ENCODE measurements around the gene C1QTNF1.
"Not testable (repeated sequence)": the region's sequence is repeated elsewhere in the genome, so short reads cannot be mapped to it uniquely, and the experiment has no call there.

Gene C1QTNF1

DNA sequence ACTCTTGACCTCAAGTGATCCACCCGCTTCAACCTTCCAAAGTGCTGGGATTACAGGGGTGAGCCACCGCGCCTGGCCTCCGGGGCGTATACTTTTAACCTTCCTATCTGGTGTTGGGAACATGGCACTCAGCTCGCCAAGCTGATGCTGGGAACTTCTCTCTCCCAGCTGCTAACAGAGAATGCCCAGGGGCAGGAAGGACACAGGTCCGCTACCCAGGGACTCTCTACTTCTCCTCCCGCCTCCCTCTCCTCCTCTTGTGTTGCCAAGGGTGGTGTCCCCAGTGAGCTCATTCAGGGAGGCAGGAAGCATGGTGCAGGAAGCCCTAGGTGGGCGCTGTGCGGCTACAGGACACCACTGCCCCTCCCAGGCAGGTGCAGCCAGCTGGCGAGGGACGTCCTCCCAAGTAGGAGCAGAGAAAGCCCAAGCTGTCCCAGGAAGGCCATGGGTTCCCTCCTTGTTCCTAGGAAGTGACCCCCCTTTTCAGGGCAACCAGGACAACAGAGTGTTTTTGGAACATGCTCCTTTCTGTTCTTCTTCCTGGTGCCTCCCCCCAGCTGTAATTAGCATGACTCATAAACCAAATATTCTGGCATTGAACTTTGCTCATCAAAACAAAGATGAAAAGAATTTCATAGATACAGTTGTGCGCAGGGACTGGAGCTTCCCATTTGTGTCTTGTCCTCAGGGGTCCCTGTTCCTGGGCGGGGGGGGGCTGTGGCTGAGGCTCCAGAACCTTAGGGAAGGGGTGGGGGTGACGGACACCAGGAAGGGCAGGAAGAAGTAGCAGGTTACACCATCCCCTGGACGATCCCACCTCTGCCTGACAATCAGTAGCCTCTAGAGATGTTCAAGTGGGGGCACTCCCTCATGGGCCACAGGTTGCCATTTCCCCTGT, 2.7 kb downstream of the C1QTNF1 start:
- no peak for DNase-seq

DNA sequence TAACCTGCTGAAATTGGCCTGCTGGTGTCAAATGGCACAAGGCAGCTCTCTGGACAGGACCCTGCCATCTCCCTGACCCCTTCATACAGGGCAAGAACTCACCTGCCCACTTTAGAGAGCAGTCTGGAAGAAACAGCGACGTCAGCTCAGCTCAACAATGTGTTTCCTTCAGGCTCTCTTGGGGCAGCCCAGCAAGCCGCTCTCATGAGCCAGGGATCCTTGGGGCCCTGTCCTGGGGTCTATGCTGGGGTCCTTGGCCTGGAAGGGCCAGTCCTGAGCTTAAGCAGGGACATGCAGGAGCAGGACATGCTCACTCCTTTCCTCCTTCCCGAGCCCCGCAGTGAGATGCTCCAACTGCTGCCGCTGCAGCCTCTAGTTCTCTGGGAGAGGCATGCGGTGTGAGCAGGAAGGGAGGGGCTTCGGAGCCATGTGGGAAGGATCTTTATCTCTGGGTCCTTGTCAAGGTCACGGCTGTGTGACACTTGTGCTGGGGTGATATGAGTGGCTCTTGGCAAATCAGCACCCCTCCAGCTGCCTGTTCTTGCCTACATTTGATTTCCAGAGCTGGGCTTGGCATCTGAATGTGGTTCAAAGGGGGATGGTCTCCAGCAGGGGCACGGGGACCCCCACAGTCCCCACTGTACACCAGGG, 3.4 kb downstream of the C1QTNF1 start:
- no peak for DNase-seq

DNA sequence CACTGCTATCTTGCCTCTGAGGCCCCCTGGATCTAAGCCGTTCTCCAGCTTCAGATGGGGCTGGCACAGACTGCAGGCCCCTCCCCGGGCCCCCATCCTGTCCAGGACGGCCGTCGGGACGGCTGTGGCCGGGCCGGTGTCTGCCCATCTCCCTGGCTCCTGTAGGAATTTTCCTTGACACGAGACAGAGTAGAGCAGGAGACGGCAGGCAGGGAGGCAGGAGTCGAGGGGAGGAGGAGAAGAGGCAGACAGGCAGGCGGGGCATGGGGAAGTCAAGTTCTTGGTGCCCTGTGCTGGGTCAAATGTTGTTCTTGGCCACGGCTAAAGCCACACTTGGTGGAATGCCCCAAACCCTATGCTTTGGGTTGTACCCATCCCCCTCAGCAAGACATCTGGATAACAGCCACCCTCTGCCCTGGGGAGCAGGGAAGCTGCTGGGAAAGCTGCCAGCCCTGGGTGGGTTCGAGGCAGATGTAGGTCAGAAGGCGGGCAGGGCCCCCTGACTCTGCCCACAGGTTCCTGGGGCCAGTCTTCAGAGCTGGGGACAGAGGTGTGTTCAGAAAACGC, 4.0 kb downstream of the C1QTNF1 start:
- DNase-seq, result no peak

DNA sequence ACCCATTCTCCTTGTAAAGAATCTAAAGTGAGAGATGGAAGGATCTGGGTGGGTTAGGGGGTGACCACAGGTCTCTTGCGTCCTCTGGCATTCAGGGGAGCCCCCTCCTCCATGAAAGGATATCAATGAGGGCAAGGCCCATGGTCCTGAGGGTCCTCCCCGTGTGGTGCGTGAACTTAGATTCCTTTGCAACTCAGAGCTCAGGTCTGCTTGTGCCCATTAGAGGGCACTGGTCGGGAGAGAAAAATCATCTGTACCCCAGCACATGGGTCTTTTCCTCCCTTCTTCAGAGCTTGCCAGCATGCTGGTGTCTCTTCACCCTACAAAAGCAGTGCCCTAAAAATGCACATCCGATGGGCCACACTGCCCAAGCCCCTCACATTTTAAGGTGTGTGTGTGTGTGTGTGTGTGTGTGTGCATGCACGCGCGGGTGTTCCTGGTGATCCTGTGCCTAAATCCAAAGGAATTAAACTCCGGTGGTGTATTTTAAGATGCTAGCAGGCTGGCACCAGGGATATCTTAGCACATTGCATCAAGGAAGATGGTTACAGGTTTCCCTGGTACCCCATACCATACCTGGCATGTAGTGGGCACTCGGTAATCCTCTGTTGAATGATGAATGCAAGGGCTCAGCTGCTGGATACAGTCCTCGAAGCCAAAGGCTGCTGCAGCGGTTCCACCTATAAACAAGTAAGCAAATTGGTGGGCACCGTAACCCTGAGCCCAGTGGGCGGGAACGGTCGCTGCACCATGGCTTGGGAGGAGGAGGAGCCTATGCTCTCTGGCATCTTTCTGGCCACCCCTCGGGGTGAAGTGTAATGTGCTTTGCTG, 4.7 kb downstream of the C1QTNF1 start:
- DNase-seq, result no peak

DNA sequence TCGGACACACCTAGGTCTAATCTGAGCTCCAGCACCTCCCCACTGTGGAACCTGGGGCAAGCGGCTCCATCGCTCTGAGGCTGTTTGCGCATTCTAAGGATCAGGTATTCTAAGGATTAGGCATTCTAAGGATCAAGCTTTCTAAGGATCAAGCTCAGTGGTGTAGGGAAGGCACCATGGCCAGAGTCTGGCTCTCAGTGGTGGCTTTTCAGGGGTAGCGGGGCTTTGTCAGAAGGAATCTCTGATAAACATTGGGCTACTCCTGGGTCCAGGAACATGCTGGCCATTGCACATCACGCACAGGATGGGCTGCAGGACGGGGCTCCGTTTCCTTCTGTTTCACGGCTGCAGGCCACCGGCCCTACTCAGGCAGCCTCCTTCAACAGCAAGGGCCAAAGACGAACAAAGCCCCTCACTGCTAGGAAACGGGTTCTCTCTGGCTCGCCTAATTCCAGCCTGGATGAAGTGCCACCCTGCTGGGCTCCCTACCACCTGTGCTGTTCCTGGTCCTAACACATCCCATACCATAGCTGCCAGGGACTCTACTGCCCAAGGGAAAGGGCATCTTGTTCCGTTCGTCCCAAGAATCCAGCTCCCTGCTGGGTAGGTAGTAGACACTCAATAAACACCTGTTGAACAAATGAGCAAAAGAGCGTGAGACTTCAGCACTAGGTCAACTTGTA, 5.5 kb downstream of the C1QTNF1 start:
- no peak for DNase-seq

DNA sequence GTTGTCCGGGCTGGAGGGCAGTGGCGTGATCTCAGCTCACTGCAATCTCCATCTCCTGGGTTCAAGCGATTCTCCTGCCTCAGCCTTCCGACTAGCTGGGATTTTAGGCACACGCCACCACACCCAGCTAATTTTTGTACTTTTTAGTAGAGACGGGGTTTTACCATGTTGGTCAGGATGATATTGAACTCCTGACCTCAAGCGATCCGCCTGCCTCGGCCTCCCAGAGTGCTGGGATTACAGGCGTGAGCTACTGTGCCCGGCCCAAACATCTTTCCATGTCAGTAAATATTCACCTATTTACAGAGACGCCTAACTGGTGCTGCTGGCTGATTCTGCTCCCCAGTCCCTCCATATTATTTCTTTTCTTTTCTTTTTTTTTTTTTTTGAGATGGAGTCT, 6.7 kb downstream of the C1QTNF1 start:
- DNase-seq, result not testable (repeated sequence)

DNA sequence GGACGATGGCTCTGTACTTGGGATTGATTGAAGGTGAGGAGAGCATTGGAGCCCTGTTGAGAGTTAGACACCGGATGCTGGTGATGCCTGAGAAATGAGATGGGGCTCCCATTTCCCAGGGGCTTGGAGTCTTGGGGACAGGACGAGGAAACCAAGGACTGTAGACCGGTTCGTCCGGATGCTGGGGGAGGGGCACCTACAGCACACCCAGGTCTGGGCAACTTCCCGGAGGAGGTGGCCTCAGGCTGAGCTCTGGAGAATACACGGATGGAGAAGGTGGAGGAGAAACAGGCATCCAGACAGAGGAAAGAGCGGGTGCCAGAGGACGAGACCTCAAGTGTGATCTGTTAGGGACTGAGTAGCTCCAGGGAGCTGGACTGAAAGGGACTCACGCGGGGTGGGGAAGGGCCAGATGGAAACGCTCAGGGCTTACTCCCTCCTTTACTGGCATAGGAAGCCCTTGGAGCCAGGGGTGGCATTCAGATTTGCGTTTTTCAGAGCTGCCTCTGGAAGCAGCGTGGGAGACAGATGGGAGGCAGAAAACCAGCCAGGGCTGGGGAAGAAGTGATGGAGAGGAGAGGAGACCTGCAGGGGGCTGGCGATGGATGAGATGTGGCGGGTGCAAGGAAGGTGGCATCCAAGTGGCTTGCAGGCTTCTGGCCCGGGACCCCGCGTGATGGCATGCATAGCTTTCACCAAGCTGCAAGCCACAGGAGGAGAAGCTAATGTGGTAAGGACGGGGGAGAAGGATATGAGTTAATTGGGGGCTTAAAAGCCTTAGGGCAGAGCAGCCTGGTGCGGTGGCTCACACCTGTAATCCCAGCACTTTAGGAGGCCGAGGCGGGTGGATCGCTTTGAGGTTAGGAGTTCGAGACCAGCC, 8.3 kb downstream of the C1QTNF1 start:
- no peak for DNase-seq

DNA sequence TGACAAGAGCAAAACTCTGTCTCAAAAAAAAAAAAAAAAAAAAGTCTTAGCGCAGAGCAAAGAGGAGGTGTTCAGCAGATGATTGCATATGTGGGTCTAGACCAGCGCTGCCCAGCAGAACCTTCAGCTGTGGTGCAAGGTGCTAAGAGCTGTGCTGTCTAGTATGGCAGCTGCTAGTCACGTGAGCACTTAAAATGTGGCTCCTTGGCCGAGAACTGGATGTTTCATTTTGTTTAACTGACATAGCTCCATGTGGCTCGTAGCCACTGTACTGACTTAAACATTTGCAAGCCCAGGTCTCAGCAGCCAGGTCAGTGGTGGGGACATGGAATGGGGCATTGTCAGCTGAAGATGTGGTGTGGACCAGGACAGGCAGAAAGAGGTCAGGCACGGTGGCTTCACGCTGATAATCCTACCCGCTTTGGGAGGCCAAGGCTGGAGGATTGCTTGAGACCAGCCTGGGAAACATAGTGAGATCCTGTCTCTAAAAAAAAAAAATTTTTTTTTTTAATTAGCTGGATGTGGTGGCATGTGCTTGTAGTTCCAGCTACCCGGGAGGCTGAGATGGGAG, 9.2 kb downstream of the C1QTNF1 start:
- no peak for DNase-seq

DNA sequence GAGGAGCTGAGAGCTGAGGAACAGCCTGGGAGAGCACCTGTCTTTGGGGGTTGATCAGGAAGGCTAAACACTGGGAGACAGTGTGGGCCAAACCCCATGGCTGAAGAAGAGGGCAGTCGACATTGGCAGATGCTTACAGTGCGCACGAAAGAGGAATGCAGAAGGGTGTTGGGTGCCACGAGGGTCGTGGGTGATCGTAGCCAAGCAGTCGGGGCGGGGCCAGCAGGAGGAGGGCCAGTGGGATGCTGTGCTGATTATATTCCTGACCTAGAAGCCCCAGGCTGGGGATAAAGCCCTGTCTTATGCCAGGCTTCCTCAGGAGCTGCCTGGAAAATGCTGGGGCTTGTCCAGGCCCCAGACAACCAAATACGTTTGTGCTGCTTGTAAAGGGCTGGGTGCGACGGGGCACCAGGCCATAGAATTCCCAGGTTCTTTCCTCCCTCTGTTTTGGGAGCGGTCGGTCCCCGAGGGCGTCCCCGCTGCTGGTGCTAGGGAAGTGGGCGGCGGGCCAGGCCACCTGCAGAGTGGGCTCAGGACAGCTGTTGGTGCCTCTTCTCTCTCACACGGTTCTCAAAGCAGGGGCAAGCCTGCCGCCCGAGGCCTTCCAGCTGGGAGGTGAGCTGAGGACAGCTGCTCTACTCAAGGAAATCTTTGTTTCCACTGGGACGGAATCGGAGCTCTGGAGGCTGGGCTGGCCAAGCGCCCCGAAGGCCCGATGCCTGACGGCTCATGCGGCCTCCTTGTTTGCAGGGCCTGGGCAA, 10.0 kb downstream of the C1QTNF1 start:
- no peak for DNase-seq

DNA sequence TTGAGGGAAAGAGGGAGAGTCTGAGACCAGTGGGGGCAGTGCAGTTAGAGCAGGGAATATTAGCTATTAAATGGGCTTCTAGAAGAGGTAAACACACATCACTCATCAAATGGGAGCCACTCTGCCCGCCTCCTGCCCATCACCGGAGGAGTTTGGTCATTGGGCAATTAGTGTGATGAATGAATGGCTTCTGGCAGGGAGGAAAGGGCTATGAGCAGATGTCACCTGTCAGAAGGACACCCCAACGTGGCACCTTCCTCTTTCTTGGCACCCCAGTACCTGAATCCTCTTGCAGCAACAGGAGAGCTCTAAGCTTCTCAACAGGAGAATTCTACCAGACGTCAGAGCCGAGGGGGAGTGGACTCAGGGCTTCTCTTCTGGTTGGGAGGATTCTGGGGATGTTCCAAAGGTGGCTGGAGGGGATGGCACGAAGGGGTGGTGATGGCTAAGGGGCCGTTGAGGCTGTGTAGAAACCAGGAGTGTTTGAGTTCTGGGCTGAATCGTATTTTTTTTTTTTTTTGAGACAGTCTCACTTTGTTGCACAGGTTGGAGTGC, 11.0 kb downstream of the C1QTNF1 start:
- DNase-seq, result no peak

DNA sequence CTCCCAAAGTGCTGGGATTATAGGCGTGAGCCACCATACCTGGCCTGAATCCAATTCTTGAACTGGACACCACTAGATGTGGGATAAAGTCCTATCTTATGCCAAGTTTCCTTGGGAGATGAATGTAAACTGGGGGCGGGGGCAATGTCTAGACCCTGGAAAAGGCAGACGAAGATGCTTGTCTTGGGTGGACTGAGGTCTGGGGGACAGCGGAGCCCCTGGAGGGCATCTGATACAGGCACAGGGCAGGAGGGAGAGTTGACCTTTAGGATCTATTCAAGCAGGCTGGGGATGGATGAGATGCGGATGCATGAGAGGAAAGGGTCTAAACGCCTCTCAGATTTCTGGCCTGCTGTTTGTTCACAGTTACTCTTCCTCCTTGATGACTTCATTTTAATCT, 11.7 kb downstream of the C1QTNF1 start:
- DNase-seq, result no peak

DNA sequence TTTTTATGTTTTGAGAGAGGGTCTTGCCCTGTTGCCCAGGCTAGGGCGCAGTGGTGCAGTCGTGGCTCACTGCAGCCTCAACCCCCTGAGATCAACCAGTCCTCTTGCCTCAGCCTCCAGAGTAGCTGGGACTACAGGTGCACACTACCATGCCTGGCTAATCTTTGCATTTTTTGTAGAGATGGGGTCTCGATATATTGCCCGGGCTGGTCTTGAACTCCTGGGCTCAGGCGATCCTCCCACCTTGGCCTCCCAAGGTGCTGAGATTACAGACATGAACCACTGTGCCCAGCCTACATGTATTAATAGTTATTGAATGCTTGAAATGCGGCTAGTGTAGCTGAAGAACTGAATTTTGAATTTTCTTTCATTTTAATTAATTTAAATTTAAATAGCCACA, 12.2 kb downstream of the C1QTNF1 start:
- DNase-seq, result no peak

DNA sequence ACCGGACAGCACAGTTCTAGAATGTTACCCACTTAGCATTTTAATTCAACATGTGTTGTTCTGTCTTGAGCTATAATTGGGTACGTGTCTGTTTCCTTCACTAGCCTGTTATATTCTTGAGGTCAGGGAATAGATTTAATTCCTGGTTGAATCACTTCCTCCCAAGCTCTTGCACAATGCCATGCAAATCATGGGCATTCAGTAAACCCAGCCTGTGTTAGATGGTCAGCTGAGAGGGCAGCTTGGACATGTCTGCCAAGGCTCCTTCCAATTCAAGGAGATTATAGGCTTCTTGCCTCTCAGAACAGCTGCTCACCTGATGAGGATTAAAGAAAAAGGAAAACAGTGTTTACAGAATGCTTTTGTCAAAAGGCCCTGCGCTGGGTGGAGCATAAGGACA, 12.6 kb downstream of the C1QTNF1 start:
- no peak for DNase-seq

DNA sequence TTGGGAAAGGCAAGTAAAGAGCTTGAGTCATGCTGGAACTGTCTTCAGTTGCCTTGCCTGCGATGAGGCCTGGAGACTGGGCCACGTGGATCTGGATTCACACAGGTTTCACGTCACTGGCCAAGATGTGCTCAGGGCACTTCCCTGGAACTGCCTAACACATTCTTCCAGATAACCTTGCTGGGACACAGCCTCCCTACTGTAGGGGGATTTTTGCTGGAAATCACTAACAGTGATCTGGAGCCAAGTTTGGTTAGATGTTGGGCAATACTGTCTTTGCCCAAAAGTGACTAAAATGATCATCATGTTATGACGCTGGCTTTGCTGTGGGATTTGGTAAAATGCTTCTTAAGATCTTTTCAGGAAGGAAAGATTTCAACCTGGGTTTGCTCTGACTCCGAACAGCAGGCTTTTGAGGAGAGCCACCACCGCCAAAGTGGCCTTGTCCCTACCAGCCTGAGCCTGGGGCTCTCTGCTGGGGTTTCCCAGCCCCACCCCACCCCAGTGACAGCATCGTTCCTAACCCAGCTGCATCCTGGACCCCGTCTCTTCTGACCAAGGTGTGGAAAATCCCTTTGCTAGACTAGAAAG, 14.7 kb downstream of the C1QTNF1 start:
- DNase-seq, result no peak

DNA sequence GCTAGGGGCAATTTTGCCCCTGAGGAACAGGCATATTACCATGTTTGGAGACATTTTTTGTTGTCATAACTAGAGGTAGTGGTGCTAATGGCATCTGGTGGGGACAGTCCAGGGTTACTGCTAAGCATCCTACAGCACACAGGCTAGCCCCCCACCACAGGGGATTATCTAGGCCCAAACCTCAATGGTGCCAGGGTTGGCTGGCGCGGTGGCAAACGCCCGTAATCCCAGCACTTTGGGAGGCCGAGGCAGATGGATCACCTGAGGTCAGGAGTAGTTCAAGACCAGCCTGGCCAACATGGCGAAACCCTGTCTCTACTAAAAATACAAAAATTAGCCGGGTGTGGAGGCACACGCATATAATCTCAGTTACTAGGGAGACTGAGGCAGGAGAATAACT, 15.2 kb downstream of the C1QTNF1 start:
- DNase-seq, result no peak

DNA sequence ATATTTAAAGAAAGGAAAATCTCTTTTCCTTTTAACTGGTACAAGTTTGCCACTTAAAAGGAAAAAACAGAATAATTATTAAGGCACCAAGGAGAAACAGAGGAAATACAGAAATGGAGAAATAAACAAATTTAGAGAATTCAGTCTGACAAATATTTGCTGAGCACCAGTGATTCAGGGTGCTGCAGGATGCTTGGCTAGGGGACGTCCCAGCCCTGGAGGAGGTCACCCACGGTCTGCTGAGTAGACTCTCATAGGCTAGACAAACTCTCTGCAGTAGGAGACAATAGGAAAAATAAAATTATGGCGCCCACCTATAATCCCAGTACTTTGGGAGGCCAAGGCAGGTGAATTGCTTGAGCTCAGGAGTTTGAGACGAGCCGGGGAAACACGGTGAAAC, 15.9 kb downstream of the C1QTNF1 start:
- DNase-seq, result no peak

DNA sequence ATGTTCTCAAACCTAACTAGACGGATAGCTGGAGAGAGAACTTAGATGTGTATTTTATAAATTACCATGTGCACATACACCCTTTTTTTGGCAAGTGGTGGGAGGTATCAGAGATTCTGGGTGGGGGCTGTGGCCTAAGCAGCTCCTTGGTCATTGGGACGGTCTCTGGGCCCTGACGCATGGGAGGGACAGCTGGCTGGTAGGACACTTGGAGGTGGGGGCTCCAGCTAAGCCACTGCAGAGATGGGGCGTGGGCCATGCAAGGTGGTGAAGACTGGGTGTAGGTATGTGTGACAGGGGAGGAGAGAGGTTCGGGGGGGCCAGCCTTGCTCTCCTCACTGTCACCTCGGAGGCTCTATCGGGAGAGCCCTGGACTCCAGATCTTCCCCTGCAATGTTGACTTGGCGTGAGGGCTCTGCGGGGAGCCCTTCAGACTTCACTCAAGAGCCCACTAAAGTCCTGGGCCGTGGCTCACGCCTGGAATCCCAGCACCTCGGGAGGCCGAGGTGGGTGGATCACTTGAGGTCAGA, 17.1 kb downstream of the C1QTNF1 start:
- DNase-seq, result no peak

DNA sequence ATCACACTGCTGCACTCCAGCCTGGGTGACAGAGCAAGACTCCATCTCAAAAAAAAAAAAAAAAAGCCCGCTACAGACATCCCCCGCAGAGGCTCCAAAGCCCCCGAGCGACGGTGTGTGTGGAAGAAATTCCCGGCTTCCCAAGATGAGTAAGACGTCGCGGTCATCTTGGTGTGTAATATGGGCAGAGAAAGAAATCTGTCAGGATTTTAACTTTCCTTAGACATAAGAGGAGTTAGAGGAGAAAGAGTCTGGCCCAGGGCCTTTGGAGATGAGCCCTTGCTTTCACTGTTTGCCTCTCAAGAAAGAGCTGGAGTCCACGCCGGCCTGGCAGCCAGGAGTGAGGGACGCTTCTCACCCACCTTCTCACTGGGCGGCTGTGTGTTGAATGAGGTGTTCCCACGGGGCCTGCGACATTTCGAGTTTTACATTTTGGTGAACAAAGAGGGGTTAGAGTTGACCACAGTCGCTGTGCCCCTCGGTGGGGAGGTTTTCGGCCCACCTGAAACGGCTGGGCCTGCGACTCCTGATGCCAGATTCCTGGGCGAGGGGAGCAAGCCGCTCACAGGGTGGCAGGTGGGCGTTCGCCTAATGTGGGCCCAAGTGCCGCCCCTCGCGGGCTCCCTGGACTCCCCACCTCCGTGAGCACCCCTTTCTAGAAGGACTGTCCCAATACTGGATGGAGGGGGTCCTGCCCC, 17.9 kb downstream of the C1QTNF1 start:
- no peak for DNase-seq

All from CD4-positive, alpha-beta T cell treated with Interleukin-6 for 4 hours (primary cell).